Brain microvascular endothelial cell (primary cell): ENCODE data around the gene TCF7L2.

Experiments
- DNase-seq: peaks from one replicate; pipeline ENCODE4 v3.0.0-alpha.2; 2020
- H3K27ac ChIP-seq: fragments of 250-450 bp; sonication (Bioruptor Pico); 2 replicates; pipeline ENCODE4 v1.5.1; 2020; ENCODE audit warnings: mild to moderate bottlenecking, moderate library complexity
- H3K27me3 ChIP-seq: fragments of 250-450 bp; sonication (Bioruptor Pico); replicated peaks from 2 replicates; pipeline ENCODE4 v1.5.1; 2020; ENCODE audit warnings: mild to moderate bottlenecking
- H3K36me3 ChIP-seq: fragments of 250-450 bp; sonication (Bioruptor Pico); replicated peaks from 2 replicates; pipeline ENCODE4 v1.5.1; 2020; ENCODE audit warnings: mild to moderate bottlenecking
- H3K4me3 ChIP-seq: 2 replicates; pipeline ENCODE4 v1.5.1; 2011; ENCODE audit warnings: low read depth, mild to moderate bottlenecking, control low read depth, low read length, moderate library complexity
- CTCF ChIP-seq: IDR thresholded peaks from 2 replicates; pipeline ENCODE4 v1.5.1; 2011; ENCODE audit warnings: low read depth, mild to moderate bottlenecking, moderate library complexity, low read length, control low read depth, inconsistent platforms; ENCODE audit errors: missing control alignments
- in situ Hi-C: cut with HindIII; loops from 2 replicates; pipeline ENCODE4 v1.10.0; 2017; ENCODE audit warnings: low sequenced_read_pairs, low pct_ligation_motif_present

Gene TCF7L2

GRCh38 chr10:112963835-112964234 is 13.8 kb downstream of the TCF7L2 start:
- peak overlapping the region; percentile 27 for H3K27ac ChIP-seq
- H3K36me3 ChIP-seq: no peaks in the 10 kb centered on the region
- peak; percentile 46 for DNase-seq
- no peaks in the 10 kb centered on the region for H3K27me3 ChIP-seq
- TF ChIP-seq CTCF: no peak
- no peak overlapping the region for H3K4me3 ChIP-seq
- in situ Hi-C loops: no loop called here

DNA sequence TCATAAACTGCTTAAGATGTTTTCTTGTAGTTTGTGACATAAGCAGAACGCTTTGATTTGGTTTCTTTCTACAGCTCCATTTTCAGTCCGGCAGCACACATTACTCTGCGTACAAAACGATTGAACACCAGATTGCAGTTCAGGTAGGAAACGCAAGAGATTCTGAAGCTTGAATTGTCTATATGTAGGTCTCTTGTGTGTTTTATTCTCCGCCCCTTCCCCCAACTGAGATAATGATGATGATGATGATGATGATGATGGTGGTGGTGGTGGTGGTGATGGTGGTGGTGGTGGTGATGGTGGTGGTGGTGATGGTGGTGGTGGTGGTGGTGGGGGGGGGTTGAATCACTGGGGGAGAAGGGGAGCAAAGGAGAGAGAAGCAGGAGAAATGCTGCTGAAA is 14.4 kb downstream of the TCF7L2 start:
- Histone ChIP-seq H3K27me3 (no peaks in the 10 kb centered on the region), H3K27ac (peak overlapping the region; percentile 15), H3K36me3 (no peaks in the 10 kb centered on the region), H3K4me3 (no peak overlapping the region)
- in situ Hi-C loops: no loop called here
- TF ChIP-seq CTCF: no peak
- no peak for DNase-seq

- Histone ChIP-seq H3K27ac (no peak overlapping the region), H3K4me3 (no peak overlapping the region), H3K36me3 (peaks cover 3% of the 10 kb centered on the region), H3K27me3 (no peaks in the 10 kb centered on the region)
- TF ChIP-seq CTCF: no peak
- no peak for DNase-seq
- in situ Hi-C loops: no loop called here
These were observed 16.3 kb downstream of the TCF7L2 start for GRCh38 chr10:112966194-112966855.

- no peak for TF ChIP-seq CTCF
- Histone ChIP-seq H3K27ac (no peak overlapping the region), H3K27me3 (no peaks in the 10 kb centered on the region), H3K36me3 (peaks cover 3% of the 10 kb centered on the region), H3K4me3 (no peak overlapping the region)
- DNase-seq: peak; percentile 29
- in situ Hi-C loops: no loop called here
These were observed 17.2 kb downstream of the TCF7L2 start for GRCh38 chr10:112967200-112967599.

- no peak overlapping the region for H3K4me3 ChIP-seq
- no peak overlapping the region for H3K27ac ChIP-seq
- H3K36me3 ChIP-seq: peaks cover 3% of the 10 kb centered on the region
- no peaks in the 10 kb centered on the region for H3K27me3 ChIP-seq
- no peak for DNase-seq
- in situ Hi-C loops: no loop called here
- no peak for TF ChIP-seq CTCF
These were observed 19.1 kb downstream of the TCF7L2 start for GRCh38 chr10:112969131-112969530.

GRCh38 chr10:112969542-112969941 is 19.5 kb downstream of the TCF7L2 start:
- Histone ChIP-seq H3K27me3 (no peaks in the 10 kb centered on the region), H3K4me3 (no peak overlapping the region), H3K27ac (no peak overlapping the region), H3K36me3 (peaks cover 3% of the 10 kb centered on the region)
- DNase-seq: no peak
- no peak for TF ChIP-seq CTCF
- in situ Hi-C loops: no loop called here
